Activated naive CD8-positive, alpha-beta T cell (primary cell): Measurements from ENCODE around the gene FAM228A.

Source experiments
- H3K27ac Mint-ChIP-seq: one replicate; pipeline ENCODE4 v1.8.0; 2021; ENCODE audit warnings: mixed read lengths
- H3K27me3 Mint-ChIP-seq: one replicate; pipeline ENCODE4 v1.8.0; 2021; ENCODE audit warnings: mixed read lengths
- H3K36me3 Mint-ChIP-seq: one replicate; pipeline ENCODE4 v1.8.0; 2021; ENCODE audit warnings: mixed read lengths
- H3K4me1 Mint-ChIP-seq: one replicate; pipeline ENCODE4 v1.8.0; 2021; ENCODE audit warnings: low read depth, mixed read lengths
- H3K4me3 Mint-ChIP-seq: one replicate; pipeline ENCODE4 v1.8.0; 2021; ENCODE audit warnings: mild to moderate bottlenecking, mixed read lengths
- H3K9me3 Mint-ChIP-seq: one replicate; pipeline ENCODE4 v1.8.0; 2021; ENCODE audit warnings: low read depth, mixed read lengths

Gene FAM228A

GRCh38 chr2:24204505-24204904 is 29.7 kb downstream of the FAM228A start:
- peaks cover 18% of the 10 kb centered on the region for H3K36me3 Mint-ChIP-seq
- no peaks in the 10 kb centered on the region for H3K27me3 Mint-ChIP-seq
- no peaks in the 10 kb centered on the region for H3K9me3 Mint-ChIP-seq
- no peak overlapping the region for H3K4me3 Mint-ChIP-seq
- H3K4me1 Mint-ChIP-seq, result no peaks in the 10 kb centered on the region
- no peak overlapping the region for H3K27ac Mint-ChIP-seq

DNA sequence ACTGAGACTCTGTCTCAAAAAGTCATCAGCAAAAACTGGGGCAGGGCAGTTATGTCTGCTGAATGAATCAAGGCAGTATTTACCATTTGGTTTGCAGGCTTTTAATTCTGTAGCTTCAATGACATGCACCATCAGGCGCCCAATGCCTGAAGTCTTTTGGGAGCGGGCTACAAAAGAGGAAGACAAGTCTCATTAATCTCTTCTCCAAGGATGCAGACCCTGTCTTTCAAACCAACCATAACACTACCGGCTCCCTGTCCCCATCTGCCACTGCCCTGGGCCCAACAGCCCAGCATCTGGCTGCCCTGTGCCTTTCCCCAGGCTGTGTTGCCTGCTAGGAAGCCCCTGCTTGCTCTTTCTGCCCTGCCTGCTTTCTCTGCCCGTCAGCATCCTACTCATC is 30.3 kb downstream of the FAM228A start:
- peaks cover 14% of the 10 kb centered on the region for H3K36me3 Mint-ChIP-seq
- H3K9me3 Mint-ChIP-seq, result no peaks in the 10 kb centered on the region
- no peaks in the 10 kb centered on the region for H3K27me3 Mint-ChIP-seq
- H3K27ac Mint-ChIP-seq, result no peak overlapping the region
- H3K4me1 Mint-ChIP-seq, result no peaks in the 10 kb centered on the region
- no peak overlapping the region for H3K4me3 Mint-ChIP-seq

DNA sequence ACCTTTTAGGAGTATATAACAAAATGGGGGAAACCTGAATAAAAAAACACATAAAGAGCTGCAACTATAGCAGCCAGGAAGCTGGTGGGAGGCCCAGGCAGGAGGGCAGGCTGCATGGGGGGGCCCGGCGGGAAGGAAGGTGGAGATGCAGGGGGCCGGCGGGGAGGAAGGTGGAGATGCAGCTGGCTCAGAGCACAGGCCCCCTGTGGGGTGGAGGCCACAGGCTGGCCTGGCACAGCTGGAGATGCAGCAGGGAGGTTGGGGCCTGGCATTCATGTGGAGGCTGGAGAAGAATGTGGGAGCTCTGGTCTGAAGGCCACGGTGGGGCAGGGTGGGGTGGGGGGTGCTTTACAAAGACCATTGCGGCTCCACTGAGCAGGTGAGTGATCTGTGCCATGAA is 31.4 kb downstream of the FAM228A start:
- Mint-ChIP-seq H3K9me3 (no peaks in the 10 kb centered on the region), H3K4me1 (no peaks in the 10 kb centered on the region), H3K27me3 (no peaks in the 10 kb centered on the region), H3K36me3 (peaks cover 15% of the 10 kb centered on the region), H3K4me3 (no peak overlapping the region), H3K27ac (no peak overlapping the region)

- Mint-ChIP-seq H3K4me1 (no peaks in the 10 kb centered on the region), H3K27me3 (no peaks in the 10 kb centered on the region), H3K9me3 (no peaks in the 10 kb centered on the region), H3K36me3 (peaks cover 17% of the 10 kb centered on the region), H3K27ac (no peak overlapping the region), H3K4me3 (no peak overlapping the region)
These were observed 31.9 kb downstream of the FAM228A start for GRCh38 chr2:24206714-24207113.

DNA sequence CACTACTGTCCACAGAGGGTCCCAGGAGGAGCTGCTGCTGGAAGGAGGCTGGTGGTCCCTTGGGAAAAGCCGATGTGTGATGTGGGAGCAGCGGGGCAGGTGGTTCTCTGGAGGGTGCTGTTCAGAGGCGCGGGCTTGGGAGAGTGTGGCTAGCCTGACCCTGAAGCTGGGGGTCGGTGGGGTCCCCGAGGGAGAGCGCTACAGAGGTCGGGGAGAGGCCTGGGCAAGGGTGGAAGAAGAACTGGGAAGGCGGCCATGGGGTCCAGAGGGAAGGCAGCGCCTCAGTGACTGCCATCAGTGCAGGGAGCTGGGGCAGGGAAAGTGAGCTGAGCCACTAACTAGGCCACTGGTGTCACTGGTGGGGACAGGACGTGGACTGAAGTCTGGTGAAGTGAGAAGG is 32.5 kb downstream of the FAM228A start:
- no peaks in the 10 kb centered on the region for H3K9me3 Mint-ChIP-seq
- no peaks in the 10 kb centered on the region for H3K27me3 Mint-ChIP-seq
- no peak overlapping the region for H3K27ac Mint-ChIP-seq
- peaks cover 17% of the 10 kb centered on the region for H3K36me3 Mint-ChIP-seq
- H3K4me3 Mint-ChIP-seq, result no peak overlapping the region
- no peaks in the 10 kb centered on the region for H3K4me1 Mint-ChIP-seq

GRCh38 chr2:24208490-24208889 is 33.6 kb downstream of the FAM228A start:
- H3K9me3 Mint-ChIP-seq, result no peaks in the 10 kb centered on the region
- no peak overlapping the region for H3K27ac Mint-ChIP-seq
- no peaks in the 10 kb centered on the region for H3K27me3 Mint-ChIP-seq
- H3K4me1 Mint-ChIP-seq, result no peaks in the 10 kb centered on the region
- no peak overlapping the region for H3K4me3 Mint-ChIP-seq
- peaks cover 20% of the 10 kb centered on the region for H3K36me3 Mint-ChIP-seq

GRCh38 chr2:24209389-24210105 is 34.7 kb downstream of the FAM228A start:
- peaks cover 20% of the 10 kb centered on the region for H3K36me3 Mint-ChIP-seq
- H3K27me3 Mint-ChIP-seq, result no peaks in the 10 kb centered on the region
- no peak overlapping the region for H3K27ac Mint-ChIP-seq
- H3K4me1 Mint-ChIP-seq, result no peaks in the 10 kb centered on the region
- no peak overlapping the region for H3K4me3 Mint-ChIP-seq
- no peaks in the 10 kb centered on the region for H3K9me3 Mint-ChIP-seq

GRCh38 chr2:24210106-24210455 is 35.2 kb downstream of the FAM228A start:
- H3K27me3 Mint-ChIP-seq, result no peaks in the 10 kb centered on the region
- H3K36me3 Mint-ChIP-seq, result peaks cover 20% of the 10 kb centered on the region
- H3K27ac Mint-ChIP-seq, result no peak overlapping the region
- H3K4me1 Mint-ChIP-seq, result peaks cover 2% of the 10 kb centered on the region
- no peak overlapping the region for H3K4me3 Mint-ChIP-seq
- no peaks in the 10 kb centered on the region for H3K9me3 Mint-ChIP-seq

- Mint-ChIP-seq H3K4me1 (peaks cover 2% of the 10 kb centered on the region), H3K36me3 (peaks cover 20% of the 10 kb centered on the region), H3K9me3 (no peaks in the 10 kb centered on the region), H3K4me3 (no peak overlapping the region), H3K27me3 (no peaks in the 10 kb centered on the region), H3K27ac (no peak overlapping the region)
These were observed 35.9 kb downstream of the FAM228A start for GRCh38 chr2:24210723-24211122.

- H3K36me3 Mint-ChIP-seq, result peaks cover 17% of the 10 kb centered on the region
- H3K4me1 Mint-ChIP-seq, result peaks cover 2% of the 10 kb centered on the region
- no peak overlapping the region for H3K4me3 Mint-ChIP-seq
- no peaks in the 10 kb centered on the region for H3K9me3 Mint-ChIP-seq
- no peak overlapping the region for H3K27ac Mint-ChIP-seq
- H3K27me3 Mint-ChIP-seq, result no peaks in the 10 kb centered on the region
These were observed 36.6 kb downstream of the FAM228A start for GRCh38 chr2:24211408-24211807.

DNA sequence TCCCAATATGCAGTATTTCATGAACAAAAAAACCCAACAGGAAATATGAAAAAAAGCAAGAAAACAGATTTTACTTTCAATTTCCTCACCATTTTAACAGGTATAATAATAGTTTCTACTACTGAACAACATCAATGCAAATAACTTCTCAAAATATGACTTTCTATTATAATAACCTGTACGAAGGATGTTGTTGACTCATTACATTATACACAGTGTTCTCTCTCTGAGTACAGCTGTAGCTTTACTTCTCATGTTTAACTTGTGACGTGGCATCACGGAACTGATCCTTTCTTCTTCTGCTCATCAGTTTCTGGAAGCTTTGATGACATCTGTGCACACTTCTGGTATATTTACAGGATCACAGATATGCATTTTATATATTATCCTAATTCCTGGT is 40.0 kb downstream of the FAM228A start:
- peaks cover 16% of the 10 kb centered on the region for H3K36me3 Mint-ChIP-seq
- no peaks in the 10 kb centered on the region for H3K27me3 Mint-ChIP-seq
- no peak overlapping the region for H3K27ac Mint-ChIP-seq

GRCh38 chr2:24220554-24221291 is 45.9 kb downstream of the FAM228A start:
- no peak overlapping the region for H3K27ac Mint-ChIP-seq
- H3K9me3 Mint-ChIP-seq, result no peaks in the 10 kb centered on the region
- peaks cover 4% of the 10 kb centered on the region for H3K36me3 Mint-ChIP-seq
- H3K4me3 Mint-ChIP-seq, result no peak overlapping the region
- no peaks in the 10 kb centered on the region for H3K4me1 Mint-ChIP-seq
- no peaks in the 10 kb centered on the region for H3K27me3 Mint-ChIP-seq

More for the DNA sequence above, 40.0 kb downstream of the FAM228A start:
- H3K4me3 Mint-ChIP-seq, result no peak overlapping the region
- no peaks in the 10 kb centered on the region for H3K9me3 Mint-ChIP-seq
- peaks cover 2% of the 10 kb centered on the region for H3K4me1 Mint-ChIP-seq

DNA sequence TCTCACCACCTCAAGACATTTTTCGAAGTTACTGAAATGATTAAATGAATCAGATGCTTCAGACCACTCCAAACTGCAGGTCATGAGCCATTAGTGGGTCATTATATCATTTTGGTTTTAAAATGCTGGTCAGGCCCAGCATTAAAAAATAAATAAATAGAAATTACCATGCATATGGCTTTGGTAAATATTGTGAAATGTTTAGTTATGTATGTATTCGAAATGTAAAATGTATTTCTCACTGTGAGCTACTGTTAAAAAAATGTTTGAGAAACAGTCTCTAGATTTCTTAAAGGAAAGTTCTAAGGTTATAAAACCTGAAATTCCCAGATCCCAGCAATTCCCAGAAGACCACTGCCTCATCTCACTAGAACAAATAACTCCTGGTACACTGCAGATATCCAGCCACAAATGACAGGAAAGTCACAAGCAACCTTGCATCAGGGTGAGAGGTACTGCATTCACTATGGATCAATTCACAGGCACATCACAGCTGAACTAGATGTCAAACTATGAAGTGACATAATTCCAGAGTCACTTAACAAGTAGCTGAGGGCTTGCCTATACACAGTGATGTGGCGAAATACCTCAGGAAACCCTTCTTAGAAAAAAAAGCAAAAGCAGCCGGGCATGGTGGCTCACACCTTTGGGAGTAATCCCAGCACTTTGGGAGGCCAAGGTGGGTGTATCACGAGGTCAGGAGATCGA is 46.6 kb downstream of the FAM228A start:
- Mint-ChIP-seq H3K9me3 (no peaks in the 10 kb centered on the region), H3K4me1 (no peaks in the 10 kb centered on the region), H3K27ac (no peak overlapping the region), H3K36me3 (peaks cover 5% of the 10 kb centered on the region), H3K27me3 (no peaks in the 10 kb centered on the region), H3K4me3 (no peak overlapping the region)

DNA sequence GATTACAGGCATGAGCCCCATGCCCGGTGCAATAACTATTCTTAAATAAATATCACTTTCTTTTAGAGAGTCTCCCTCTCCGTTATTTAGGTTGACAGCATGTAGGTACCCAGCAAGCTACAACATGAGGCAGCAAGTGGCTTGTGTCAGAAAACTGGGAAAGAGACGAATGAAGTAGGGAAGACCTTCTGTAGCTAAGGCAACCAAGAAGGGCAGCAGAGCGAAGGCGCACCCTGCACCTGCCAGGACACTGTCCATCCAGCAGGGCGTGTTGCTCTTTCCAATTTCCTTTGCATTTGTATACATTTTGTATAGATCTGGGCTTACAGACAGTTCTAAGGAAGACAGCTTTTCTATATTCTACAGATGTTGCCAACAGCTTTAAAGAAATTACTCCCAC is 48.1 kb downstream of the FAM228A start:
- no peaks in the 10 kb centered on the region for H3K4me1 Mint-ChIP-seq
- H3K4me3 Mint-ChIP-seq, result no peak overlapping the region
- H3K27me3 Mint-ChIP-seq, result no peaks in the 10 kb centered on the region
- H3K9me3 Mint-ChIP-seq, result no peaks in the 10 kb centered on the region
- H3K27ac Mint-ChIP-seq, result no peak overlapping the region
- peaks cover 5% of the 10 kb centered on the region for H3K36me3 Mint-ChIP-seq

GRCh38 chr2:24225499-24226242 is 50.8 kb downstream of the FAM228A start:
- peaks cover 2% of the 10 kb centered on the region for H3K36me3 Mint-ChIP-seq
- no peak overlapping the region for H3K27ac Mint-ChIP-seq
- H3K4me3 Mint-ChIP-seq, result no peak overlapping the region
- H3K9me3 Mint-ChIP-seq, result no peaks in the 10 kb centered on the region
- no peaks in the 10 kb centered on the region for H3K27me3 Mint-ChIP-seq
- no peaks in the 10 kb centered on the region for H3K4me1 Mint-ChIP-seq
